GM21576 (cell line): ENCODE measurements around the gene LSM3.

Experiments used
- ATAC-seq: cut with Tn5 transposase; IDR thresholded peaks from one replicate; pipeline ENCODE4 v1.9.1; 2021; ENCODE audit warnings: mild to moderate bottlenecking, moderate library complexity; ENCODE audit not compliant: unreplicated experiment

Gene LSM3

DNA sequence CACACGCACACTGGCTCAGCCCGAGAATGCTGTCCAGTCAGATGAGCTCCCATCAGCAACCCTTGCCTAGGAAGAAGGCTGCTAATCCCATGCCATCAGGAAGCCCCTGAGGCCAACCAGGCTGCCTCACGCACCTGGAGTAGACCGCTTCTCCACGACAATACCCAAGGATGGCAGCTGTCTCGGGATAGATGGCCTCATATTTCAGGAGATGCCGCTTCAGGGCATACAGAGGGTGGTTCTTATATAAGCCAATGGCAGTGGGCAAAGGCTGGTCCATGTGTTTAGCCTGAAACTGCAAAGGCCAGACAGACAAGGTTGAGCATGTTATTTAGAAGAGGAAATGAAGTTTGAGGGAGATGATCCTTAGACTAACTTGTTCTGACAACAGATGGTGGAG lies 22.4 kb upstream of the LSM3 start:
- ATAC-seq, result no peak

DNA sequence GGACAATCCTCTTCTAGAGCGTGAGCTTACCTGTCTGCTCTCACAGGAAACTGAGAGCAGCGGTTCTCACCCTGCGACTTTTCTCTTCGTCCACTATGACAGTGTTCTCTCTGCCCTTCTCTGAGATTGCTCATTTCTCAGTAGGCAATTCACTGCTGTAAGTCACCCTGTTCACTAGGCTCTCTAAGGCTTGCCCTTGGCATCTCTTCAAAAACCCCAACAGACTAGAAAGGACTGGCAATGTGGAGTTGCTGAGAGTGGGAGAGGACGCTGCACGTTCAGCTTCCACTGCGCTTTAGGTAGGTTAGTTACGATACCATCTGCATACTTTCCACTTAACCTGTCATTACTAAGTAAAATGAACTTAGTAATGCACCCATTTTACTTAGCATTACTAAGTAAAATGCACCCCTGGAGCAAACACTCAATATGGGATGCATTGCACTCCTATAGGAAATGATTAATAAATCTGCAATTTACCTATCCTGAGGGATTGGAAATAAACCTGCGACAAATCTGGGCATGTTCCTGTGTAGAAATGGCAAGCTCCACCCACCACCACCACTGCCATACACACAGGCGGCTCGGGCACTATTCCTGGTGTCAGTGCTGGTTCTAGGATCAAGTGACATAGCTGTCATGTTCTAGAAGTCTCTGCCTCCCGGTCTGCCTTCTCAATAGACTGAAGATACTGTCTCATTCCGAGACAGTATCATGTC lies 21.6 kb upstream of the LSM3 start:
- no peak for ATAC-seq

DNA sequence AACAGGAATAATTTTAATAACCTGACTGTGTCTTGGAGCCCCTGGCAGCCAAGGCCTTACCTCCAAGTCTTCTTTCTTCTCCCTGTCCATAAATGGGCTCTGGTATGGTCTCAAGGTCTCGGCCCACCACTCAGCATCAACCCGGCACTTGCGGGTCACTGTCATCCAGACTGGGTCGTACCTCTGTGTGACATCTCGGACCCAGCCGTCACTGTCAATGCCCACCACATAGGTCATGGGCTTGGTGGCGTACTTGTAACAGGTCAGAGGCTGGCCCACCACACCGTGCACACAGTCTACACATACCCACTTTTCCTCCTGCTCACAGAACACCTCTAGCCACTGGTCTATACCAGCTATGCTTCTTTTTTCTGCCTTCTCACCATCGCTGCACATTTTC lies 20.7 kb upstream of the LSM3 start:
- no peak for ATAC-seq

DNA sequence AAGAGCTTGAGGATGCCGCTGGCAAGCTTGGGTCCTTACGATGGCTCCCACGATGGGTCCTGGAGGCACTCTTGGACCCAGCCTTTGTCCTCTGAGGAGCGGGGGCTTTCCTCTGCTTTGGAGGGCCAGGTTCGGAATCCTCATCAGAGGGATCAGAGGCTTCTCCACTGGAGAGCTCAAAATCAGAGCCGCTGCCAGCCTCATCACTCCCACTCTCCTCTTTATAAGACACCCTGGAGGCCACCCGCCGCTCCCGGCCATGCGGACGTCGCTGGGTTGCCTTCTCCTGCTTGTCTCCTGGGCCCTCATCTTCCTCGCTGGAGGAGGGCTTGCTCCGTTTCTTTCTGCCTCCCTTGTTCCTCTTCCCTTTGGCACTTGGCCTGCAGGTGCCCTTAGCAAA lies 20.2 kb upstream of the LSM3 start:
- ATAC-seq, result no peak

DNA sequence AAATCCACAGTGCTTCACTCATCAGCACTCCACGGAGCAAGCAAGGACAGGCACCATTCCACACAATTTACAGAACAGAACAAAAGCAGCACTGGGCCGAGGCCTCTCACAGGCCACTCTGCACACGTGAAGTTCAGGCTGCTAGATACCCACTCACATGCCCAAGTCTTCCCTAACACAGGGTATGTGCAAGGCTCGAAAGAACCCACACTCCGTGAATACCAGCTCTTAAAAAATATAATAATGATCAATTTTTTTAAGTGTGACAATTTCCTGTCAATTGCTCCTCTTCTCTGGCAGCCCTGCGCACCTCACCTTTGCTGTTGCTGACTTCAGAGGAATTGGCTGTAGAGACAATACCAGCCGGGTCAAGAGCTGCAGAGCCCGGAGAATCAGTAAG lies 19.2 kb upstream of the LSM3 start:
- ATAC-seq, result no peak

DNA sequence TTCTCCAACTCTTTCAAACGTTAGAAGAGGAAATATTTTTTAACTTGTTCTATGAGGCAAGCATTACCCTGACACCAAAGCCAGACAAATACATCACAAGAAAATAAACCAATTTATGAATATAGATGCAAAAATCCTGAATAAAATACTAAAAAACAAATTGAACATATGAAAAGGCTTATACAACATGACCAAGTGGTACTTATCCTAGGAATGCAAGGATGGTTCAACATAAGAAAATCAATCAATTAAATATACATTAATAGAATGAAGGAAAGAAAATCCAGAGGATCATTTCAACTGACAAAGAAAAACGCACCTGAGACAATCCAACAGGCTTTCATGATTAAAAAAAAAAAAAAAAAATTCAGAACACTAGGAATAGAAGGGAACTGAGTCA lies 17.3 kb upstream of the LSM3 start:
- no peak for ATAC-seq

DNA sequence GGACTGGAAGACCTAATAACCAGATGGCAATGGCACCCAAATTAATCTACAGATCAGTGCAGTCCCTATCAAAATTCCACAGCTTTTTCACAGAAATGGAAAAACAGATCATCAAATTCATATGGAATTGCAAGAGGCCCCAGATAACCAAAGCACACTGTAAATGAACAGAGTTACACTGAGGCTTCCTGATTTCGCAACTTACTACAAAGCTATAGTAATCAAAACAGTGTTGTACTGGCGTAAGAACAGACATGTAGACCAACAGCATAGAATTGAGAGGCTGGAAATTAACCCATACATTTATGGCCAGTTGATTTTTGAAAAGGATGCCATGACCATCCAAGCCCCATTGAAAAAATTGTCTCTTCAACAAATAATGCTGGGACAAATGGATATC lies 16.4 kb upstream of the LSM3 start:
- ATAC-seq, result no peak

DNA sequence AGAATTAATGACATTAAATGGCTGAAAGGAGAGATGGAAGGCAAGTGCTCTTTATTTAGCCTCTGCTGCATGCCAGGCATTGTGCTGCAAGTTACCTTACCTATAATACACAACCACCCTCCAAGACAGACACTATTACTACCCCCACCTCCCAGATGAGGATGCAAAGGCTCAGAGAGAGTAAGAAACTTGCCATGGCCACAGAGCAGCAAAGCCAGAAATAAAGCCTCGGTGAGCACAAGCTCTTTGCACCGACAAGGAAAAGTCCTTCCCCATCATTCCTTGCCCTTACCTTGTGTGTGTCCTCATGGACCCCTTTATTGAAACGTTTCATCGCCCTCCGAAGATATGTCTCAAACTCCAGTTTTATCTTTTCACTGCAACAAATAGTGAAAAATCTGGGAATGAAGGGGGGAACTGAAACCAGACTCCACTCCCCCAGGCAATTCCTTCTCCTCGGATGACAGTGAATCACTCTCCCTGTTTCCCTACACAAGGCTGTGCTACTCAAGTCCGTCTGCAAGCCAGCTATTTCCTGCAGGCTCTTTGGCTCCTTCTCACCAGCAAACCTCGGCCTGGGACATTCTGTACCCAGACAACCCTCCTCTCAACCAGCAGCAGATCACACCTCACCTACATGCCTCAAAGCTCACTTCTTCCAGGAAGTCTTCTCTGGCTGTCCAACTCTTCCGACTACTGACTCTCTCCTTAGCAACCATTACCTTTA lies 11.6 kb upstream of the LSM3 start:
- no peak for ATAC-seq

DNA sequence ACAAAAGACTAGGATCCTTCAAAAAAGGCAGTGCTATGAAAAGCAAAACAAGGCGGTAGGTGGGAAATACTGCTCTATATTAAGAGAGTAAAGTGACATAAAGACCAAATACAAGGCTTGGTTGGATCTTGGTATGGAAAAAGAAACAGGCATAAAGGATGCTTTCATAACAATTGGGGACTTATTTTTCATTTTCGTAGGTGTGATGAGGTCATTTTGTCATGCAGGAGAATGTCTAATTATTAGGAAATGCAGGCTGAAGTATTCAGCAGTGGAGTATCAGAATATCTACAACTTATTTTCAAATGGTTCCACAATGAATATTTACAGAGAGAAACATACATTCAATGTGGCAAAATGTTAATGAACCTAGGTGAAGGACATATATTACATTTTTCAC lies 9.2 kb upstream of the LSM3 start:
- no peak for ATAC-seq

DNA sequence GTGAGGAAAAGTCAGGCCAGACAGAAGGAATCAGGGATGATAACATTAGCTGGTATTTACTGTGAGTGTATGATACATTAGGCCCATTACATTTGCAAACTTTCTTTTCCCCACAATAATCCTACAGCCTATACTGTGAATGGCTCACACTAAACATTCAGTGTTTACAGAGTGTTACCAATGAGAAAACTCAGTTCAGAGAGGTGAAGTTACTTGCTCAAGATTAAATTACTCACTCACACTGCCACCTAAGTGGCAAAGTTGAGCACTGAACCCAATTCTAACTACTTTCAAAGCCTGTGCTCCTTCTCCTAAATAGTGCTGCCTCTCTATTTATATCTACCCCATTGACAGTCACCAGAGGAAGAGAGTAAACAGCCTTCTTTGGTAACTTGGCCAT lies 8.7 kb upstream of the LSM3 start:
- no peak for ATAC-seq

DNA sequence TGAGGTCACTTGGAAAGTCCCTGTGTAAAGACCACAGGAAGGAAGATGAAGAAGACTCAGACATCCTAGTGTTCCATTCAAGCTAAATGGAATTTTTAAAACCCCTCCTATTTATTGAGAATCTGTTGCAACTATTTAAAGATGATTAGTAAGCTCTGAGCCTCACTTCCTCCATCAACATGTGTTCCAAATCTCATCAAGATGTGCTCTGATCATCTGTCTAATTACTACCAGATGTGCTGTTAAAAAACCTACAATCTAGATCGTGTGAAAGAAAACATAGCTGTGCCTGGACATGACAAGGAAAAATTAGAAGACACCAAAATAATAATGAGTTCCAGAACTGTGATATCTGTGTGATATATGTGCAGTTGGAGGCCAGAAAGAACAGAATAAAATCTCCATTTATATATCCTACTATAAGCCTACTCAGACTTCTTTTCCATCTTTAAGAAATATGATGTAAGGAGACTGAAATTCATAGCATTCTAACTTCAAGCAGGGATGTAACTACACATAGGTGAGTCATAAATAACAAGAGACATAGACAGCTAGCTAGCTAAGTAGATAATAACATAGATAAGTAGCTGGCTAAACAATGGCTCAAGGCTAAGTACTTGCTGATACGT lies 8.0 kb upstream of the LSM3 start:
- ATAC-seq, result no peak

DNA sequence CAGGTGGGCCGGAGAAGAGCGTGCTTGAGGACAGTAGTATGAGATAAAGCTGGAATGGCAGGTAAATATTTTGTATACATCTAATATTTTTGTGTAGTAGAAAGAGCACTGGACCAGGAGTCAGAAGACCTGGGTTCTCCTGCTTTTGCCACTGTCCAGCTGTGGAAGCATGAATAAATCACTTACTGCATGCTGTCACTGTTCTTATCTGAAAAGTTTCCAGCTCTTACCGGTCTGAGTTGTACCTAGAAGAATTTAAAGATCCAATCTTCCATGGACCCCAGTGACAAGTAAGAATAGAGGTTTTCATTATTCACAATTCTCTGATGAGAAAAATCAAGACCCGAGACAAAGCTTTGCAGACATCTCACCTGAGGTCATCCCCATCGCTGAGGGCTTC lies 6.1 kb upstream of the LSM3 start:
- ATAC-seq, result no peak

DNA sequence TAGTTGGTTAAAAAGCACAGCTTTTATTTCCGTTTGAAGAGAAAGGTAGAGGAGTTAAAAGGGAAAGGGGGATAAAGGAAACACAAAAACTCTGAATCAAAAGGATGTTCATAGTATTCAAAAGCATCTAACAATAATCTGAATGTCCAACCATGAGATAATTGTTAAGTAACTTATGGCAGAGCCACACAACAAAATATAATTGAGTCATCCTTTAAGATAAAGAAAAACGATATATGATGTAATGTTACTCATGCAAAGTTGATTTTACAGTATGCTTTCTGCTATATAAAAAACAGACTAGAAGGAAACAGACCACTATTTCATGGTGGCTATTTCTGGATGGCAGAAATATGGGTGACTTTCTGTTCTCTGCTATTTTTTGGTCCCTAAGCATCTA lies 4.1 kb upstream of the LSM3 start:
- ATAC-seq, result no peak

DNA sequence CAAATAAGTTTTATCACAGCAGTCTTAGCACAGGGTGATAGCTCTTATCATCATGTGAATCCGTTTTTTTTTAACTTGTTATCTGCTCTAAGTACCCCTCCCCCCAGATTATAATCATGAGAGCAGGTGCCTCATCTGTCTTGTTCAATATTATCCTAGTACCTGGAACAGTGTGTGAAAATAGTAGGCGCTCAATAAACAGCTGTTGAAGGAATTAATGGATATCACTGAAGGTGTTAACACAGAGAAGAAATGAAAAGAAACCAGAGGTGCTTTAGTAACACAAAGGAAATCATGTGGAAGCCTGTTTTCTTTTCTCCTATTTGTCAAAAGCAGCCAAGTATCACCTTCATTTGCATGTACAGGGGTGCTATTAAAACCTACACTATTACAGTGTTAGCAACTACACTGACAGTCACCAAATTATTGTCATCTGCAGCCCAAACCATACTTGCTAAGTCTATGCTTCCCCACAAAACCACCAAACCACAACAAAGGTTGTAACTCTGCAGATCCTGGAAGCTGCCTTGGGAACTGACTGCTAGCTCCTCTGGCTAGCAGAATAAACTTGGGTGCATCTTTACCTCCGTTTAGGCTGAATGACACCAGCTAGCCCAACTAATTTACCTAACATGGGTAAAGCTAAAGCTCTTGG lies 3.1 kb upstream of the LSM3 start:
- no peak for ATAC-seq

DNA sequence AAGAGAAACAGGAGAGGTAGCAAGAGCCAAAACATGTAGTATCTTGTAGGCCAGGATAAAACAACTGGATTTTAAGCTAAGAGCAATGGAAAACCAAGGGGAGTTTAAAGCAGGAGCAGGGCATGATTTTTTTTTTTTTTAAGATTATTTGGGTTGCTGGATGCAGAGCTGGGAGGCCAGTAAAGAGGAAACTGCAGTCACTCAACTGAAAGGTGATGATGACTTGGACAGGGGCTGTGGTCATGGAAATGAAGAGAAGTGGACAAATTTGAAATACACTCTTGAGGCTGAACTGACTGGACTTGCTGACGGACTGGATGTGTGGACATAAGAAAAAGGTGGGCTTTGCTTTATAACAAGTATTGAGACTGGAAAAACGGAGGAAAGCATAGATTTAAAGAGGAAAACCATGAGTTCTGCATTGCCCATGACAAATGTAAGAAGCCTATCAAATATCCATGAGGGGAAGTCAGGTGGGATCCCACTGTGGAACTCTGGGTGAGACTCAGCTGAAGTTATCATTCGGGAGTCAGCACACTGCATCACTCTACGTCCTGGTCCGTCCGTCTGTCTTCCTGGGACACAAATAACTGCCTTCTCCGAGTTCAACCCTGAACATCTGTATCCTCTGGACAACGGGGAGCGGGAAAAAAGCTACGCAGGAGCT lies 904 bp upstream of the LSM3 start:
- peak; percentile 9 for ATAC-seq

DNA sequence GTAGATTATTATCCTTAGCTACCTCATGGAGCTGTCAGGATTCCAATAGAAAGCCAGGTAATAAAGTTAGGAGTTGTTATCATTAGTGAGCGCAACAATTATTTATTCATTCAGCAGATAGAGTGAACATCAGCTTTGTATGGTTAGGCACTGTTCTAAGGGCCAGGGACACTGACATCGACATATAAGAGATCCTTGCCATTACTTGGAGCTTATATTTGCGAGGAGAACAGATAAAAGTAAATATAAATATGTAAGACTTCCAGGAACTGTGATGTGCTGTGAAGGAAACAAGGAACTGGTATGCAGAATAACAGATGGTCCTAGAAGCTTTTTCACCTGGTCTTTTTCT lies 473 bp downstream of the LSM3 start:
- no peak for ATAC-seq

DNA sequence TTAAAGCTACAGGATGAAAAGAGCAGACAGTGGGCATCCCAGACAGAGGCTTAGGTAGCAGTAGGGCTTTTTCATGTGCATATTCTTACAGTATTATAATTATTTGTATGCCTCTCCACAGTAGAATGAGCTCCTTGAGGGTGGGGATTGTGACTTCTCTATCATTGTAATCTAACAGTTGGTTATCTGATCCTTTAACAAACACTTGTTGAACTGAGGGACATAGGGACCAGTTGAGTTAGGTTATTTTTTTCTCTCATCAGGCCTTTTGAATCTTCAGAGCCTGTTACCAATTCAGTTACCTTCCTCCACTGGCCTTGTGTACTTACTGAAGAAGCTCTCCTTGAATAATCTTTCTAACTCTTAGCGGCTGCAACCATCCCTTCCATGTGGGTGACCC lies 1.2 kb downstream of the LSM3 start:
- ATAC-seq, result no peak

DNA sequence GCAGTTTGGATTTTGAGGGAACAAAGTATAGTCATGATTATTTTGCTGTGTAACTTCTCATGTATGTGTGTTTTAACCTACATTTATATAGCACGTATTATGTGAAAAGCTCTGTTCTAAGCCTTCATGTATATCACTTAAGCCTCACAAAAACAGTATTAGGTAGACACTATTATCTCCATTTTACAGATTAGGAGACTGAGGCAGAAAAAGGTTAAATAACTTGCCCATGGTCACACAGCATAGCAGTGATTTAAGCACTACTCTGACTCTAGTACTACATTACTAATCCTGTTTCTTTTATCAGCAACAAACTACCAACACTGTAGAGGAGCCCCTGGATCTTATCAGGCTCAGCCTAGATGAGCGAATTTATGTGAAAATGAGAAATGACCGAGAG lies 2.6 kb downstream of the LSM3 start:
- ATAC-seq, result no peak

DNA sequence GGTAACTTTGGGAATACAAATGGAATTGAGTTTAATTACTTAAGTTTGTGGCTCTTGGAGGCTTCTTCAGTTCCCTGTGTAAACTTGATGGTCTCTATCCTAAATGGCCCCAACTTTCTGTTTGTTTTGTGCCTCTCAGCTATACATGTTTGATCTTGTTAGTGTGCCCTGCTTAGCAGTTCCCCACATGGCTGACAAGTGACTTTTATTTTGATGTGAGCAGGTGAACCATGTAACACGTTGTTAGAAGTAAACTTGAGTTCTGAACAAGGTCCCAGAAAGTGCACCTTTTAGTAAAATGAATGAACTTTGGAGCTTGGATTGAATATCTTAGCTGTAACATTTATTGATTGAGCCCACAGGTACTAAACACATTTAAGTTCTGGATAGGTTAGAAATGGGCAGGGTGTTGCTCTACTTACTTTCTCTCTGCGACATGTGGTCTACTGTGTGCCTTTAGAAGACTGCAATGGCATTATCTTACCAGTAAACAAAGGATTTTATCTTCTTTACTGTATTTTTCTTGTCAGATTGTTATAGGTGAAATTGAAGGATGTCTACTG lies 4.5 kb downstream of the LSM3 start:
- ATAC-seq, result no peak

DNA sequence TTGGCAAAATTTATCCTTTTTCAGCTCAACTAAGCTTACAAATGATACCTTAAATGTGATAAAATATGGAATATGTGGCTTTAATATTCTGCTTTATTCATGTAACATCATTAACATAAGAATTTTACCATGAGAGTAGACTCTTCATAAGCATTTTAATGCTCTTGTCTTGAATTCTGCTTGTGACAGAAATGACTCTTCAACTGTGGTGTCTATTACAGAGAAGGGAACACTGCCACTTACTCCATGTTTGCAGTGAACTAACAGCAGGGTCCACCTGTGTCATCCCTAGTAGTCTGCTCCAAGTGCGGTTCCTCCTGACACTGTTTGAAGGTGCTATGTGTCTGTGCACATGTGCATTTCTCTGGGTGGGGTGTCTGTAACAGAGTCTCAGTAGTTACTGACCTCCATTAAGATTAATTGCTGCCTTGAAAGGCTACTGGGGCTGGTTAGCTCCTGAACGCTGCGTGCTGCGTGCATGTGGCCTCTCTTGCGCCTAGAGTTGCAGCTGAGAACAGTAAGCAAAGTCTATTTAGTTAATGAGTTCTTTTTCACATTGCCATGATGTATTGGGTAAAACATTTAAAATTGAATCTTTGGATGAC lies 8.3 kb downstream of the LSM3 start:
- ATAC-seq, result no peak
